ENCODE measurements around the gene ALDH3B1.
"Not testable (repeated sequence)": the region's sequence is repeated elsewhere in the genome, so short reads cannot be mapped to it uniquely, and the experiment has no call there.

The ALDH3B1 gene

DNA sequence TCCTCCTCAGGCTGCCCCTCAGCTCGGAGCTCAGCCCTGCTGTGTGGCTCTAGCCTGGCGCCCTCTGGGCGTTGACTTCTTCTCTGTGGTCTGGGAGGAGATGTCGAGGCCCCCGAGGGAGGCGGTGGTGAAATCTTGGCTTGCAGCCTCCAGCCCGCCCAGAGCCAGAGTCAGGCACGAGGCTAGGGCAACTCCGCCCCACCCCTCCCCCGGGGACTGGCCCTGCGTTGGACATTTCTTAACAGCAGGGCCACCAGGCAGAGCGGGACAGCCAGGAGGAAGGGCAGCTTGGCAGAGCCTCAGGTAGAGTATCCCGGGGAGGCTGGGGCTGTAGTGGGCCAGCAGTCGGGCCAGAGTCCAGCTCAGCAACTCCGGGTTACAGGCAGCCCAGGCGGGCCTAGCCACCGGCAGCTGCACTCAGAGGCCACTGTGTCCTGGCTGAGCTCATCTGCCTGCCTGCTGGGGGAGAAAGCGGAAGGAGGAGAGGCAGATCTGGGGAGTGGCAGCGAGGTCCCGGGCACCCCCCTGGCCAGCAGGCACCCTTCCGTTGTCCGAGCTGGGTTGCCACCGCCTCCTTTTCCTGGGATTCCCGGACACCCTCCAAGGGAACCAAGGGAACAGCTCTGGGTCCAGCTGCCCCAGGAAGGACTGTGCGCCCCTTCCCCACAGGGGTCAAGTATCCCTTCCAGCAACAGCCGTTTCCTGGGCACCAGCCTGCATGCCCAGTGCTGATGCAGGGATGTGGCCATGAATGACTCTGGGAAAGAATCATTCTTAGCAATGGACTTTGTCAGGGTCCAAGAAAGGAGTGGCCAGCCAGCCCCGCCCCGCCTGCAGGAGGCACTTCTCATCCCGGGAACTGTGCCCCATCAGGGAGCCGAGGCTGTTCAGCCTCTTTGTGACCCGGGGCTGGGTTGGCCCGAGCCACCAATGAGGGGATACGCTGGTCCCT, at the start of gene ALDH3B1:
Gene ALDH3B1 (plus strand): TSS at position 238 of the 952 bp plus-strand sequence. CDS start 4,971 bp downstream, outside the sequence.
- peak within 1 kb of the TSS; percentile 79 for H3K4me3 ChIP-seq (ENCODE audit: low read length)
- H3K9ac ChIP-seq (ENCODE audit: low read length): peak within 1 kb of the TSS; percentile 89
- peaks cover 57% of the 10 kb centered on the region for H3K4me1 ChIP-seq (ENCODE audit: control insufficient read depth, insufficient read depth, low read length)
- H3K27me3 ChIP-seq (replicated peaks; ENCODE audit: control insufficient read depth, insufficient read depth, low read length): no peaks in the 10 kb centered on the region
- peak; percentile 97 for DNase-seq (ENCODE audit: low read depth)
- H3K36me3 ChIP-seq (ENCODE audit: control insufficient read depth, insufficient read depth, low read length, severe bottlenecking): no peaks in the 10 kb centered on the region
- H3K9me3 ChIP-seq (ENCODE audit: control insufficient read depth, low read length): no peaks in the 10 kb centered on the region

DNA sequence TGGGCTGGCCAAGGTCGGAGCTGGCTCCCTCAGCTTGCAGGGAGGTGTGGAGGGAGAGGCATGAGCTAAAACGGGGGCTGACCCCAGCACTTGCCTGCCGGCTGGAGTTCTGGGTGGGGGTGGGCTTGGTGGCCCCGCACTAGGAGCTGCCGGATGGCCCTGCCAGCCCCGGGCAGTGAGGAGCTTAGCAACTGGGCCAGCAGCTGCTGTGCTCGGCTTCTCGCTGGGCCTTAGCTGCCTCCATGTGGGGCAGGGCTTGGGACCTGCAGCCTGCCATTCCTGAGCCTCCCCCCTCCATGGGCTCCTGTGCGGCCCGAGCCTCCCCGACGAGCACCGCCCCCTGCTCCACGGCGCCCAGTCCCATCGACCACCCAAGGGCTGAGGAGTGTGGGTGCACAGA, 46.9 kb upstream of the ALDH3B1 start:
- not testable (repeated sequence) for DNase-seq (ENCODE audit: low read depth); H3K4me1 ChIP-seq (ENCODE audit: control insufficient read depth, insufficient read depth, low read length); H3K36me3 ChIP-seq (ENCODE audit: control insufficient read depth, insufficient read depth, low read length, severe bottlenecking); H3K9ac ChIP-seq (ENCODE audit: low read length); H3K9me3 ChIP-seq (ENCODE audit: control insufficient read depth, low read length); H3K4me3 ChIP-seq (ENCODE audit: low read length); H3K27me3 ChIP-seq (replicated peaks; ENCODE audit: control insufficient read depth, insufficient read depth, low read length)

GRCh38 chr11:67963879-67964278, 46.2 kb upstream of the ALDH3B1 start:
- not testable (repeated sequence) for H3K36me3 ChIP-seq (ENCODE audit: control insufficient read depth, insufficient read depth, low read length, severe bottlenecking); H3K9me3 ChIP-seq (ENCODE audit: control insufficient read depth, low read length); DNase-seq (ENCODE audit: low read depth); H3K27me3 ChIP-seq (replicated peaks; ENCODE audit: control insufficient read depth, insufficient read depth, low read length); H3K9ac ChIP-seq (ENCODE audit: low read length); H3K4me1 ChIP-seq (ENCODE audit: control insufficient read depth, insufficient read depth, low read length); H3K4me3 ChIP-seq (ENCODE audit: low read length)

DNA sequence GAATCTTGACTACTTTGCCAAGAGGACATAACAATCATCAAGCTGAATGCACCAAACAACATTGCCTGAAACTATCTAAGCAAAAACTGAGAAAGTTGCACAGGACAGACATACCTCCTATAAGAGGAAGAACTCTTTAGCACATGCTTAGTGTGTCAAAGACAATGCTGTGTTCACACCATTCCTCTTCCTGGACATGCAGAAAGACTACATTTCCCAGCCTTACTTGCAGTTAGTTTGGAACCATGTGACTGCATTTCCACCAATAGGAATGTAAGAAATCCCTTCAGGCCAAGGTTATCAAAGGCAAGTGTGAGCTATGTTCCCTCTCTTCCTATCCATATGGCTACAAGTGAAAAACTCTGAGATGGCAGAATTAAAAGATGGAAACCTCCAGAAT, 45.4 kb upstream of the ALDH3B1 start:
- H3K9me3 ChIP-seq (ENCODE audit: control insufficient read depth, low read length); DNase-seq (ENCODE audit: low read depth); H3K4me3 ChIP-seq (ENCODE audit: low read length); H3K36me3 ChIP-seq (ENCODE audit: control insufficient read depth, insufficient read depth, low read length, severe bottlenecking); H3K27me3 ChIP-seq (replicated peaks; ENCODE audit: control insufficient read depth, insufficient read depth, low read length); H3K4me1 ChIP-seq (ENCODE audit: control insufficient read depth, insufficient read depth, low read length); H3K9ac ChIP-seq (ENCODE audit: low read length): not testable (repeated sequence)

DNA sequence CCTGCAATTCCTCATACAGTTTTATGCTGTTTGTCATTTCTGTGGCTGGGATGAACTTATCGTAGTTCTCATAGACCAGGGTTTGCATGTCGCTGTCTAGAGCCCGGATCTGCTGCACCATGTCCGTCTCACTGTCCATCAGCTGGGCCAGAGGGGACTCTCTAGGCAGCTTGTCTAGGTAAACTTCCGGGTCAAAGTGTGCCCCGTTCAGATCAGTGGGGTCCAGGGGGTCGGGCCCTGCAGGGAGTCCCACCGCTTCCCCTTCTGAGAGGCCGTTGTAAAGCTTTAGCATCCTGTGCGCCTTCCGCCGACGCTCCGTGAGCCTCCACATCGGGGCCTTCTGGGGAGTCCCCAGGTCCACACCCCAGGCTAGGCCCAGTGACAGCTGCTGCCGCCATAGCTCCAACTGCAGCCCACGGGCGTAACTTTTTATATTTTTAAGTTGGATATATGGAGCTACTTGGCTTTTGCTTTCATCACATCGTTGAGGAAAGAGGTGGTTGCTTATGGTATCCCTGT, 44.2 kb upstream of the ALDH3B1 start:
- not testable (repeated sequence) for H3K9me3 ChIP-seq (ENCODE audit: control insufficient read depth, low read length); H3K4me1 ChIP-seq (ENCODE audit: control insufficient read depth, insufficient read depth, low read length); DNase-seq (ENCODE audit: low read depth); H3K9ac ChIP-seq (ENCODE audit: low read length); H3K36me3 ChIP-seq (ENCODE audit: control insufficient read depth, insufficient read depth, low read length, severe bottlenecking); H3K27me3 ChIP-seq (replicated peaks; ENCODE audit: control insufficient read depth, insufficient read depth, low read length); H3K4me3 ChIP-seq (ENCODE audit: low read length)

- DNase-seq (ENCODE audit: low read depth); H3K9me3 ChIP-seq (ENCODE audit: control insufficient read depth, low read length); H3K4me1 ChIP-seq (ENCODE audit: control insufficient read depth, insufficient read depth, low read length); H3K27me3 ChIP-seq (replicated peaks; ENCODE audit: control insufficient read depth, insufficient read depth, low read length); H3K9ac ChIP-seq (ENCODE audit: low read length); H3K36me3 ChIP-seq (ENCODE audit: control insufficient read depth, insufficient read depth, low read length, severe bottlenecking); H3K4me3 ChIP-seq (ENCODE audit: low read length): not testable (repeated sequence)
Observed at GRCh38 chr11:67974746-67975145, 35.4 kb upstream of the ALDH3B1 start.

GRCh38 chr11:67978766-67979418, 31.2 kb upstream of the ALDH3B1 start:
- not testable (repeated sequence) for H3K4me3 ChIP-seq (ENCODE audit: low read length); H3K9me3 ChIP-seq (ENCODE audit: control insufficient read depth, low read length); DNase-seq (ENCODE audit: low read depth); H3K4me1 ChIP-seq (ENCODE audit: control insufficient read depth, insufficient read depth, low read length); H3K9ac ChIP-seq (ENCODE audit: low read length); H3K27me3 ChIP-seq (replicated peaks; ENCODE audit: control insufficient read depth, insufficient read depth, low read length); H3K36me3 ChIP-seq (ENCODE audit: control insufficient read depth, insufficient read depth, low read length, severe bottlenecking)

GRCh38 chr11:67981226-67981625, 28.9 kb upstream of the ALDH3B1 start:
- not testable (repeated sequence) for H3K9me3 ChIP-seq (ENCODE audit: control insufficient read depth, low read length); H3K4me3 ChIP-seq (ENCODE audit: low read length); H3K4me1 ChIP-seq (ENCODE audit: control insufficient read depth, insufficient read depth, low read length); DNase-seq (ENCODE audit: low read depth); H3K9ac ChIP-seq (ENCODE audit: low read length); H3K36me3 ChIP-seq (ENCODE audit: control insufficient read depth, insufficient read depth, low read length, severe bottlenecking); H3K27me3 ChIP-seq (replicated peaks; ENCODE audit: control insufficient read depth, insufficient read depth, low read length)

GRCh38 chr11:67982255-67982857, 27.8 kb upstream of the ALDH3B1 start:
- not testable (repeated sequence) for DNase-seq (ENCODE audit: low read depth); H3K27me3 ChIP-seq (replicated peaks; ENCODE audit: control insufficient read depth, insufficient read depth, low read length); H3K4me1 ChIP-seq (ENCODE audit: control insufficient read depth, insufficient read depth, low read length); H3K4me3 ChIP-seq (ENCODE audit: low read length); H3K9me3 ChIP-seq (ENCODE audit: control insufficient read depth, low read length); H3K9ac ChIP-seq (ENCODE audit: low read length); H3K36me3 ChIP-seq (ENCODE audit: control insufficient read depth, insufficient read depth, low read length, severe bottlenecking)

DNA sequence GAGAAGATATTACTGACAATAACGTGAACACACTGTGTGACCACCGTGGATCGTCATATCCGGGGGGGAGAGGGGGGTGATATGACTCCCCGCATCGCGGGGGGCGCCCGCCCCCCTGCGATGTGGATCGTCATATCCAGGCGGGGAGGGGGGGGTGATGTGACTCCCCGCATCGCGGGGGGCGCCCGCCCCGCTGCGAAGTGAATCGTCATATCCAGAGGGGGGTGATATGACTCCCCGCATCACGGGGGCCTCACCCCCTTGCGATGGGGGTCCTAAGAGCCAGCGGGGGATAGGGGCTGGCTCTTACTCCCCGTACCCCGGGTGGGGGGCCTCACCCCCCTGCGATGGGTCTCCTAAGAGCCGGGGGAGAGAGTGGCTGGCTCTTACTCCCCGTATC, 26.2 kb upstream of the ALDH3B1 start:
- no peaks in the 10 kb centered on the region for H3K27me3 ChIP-seq (replicated peaks; ENCODE audit: control insufficient read depth, insufficient read depth, low read length)
- H3K4me3 ChIP-seq (ENCODE audit: low read length): no peak overlapping the region
- no peaks in the 10 kb centered on the region for H3K4me1 ChIP-seq (ENCODE audit: control insufficient read depth, insufficient read depth, low read length)
- no peak for DNase-seq (ENCODE audit: low read depth)
- no peak overlapping the region for H3K9ac ChIP-seq (ENCODE audit: low read length)
- no peaks in the 10 kb centered on the region for H3K9me3 ChIP-seq (ENCODE audit: control insufficient read depth, low read length)
- no peaks in the 10 kb centered on the region for H3K36me3 ChIP-seq (ENCODE audit: control insufficient read depth, insufficient read depth, low read length, severe bottlenecking)

GRCh38 chr11:67985302-67985701, 24.8 kb upstream of the ALDH3B1 start:
- not testable (repeated sequence) for H3K36me3 ChIP-seq (ENCODE audit: control insufficient read depth, insufficient read depth, low read length, severe bottlenecking)

More at GRCh38 chr11:67985302-67985701, 24.8 kb upstream of the ALDH3B1 start:
- not testable (repeated sequence) for DNase-seq (ENCODE audit: low read depth); H3K4me3 ChIP-seq (ENCODE audit: low read length); H3K27me3 ChIP-seq (replicated peaks; ENCODE audit: control insufficient read depth, insufficient read depth, low read length); H3K4me1 ChIP-seq (ENCODE audit: control insufficient read depth, insufficient read depth, low read length); H3K9me3 ChIP-seq (ENCODE audit: control insufficient read depth, low read length); H3K9ac ChIP-seq (ENCODE audit: low read length)

All from adipocyte (in vitro differentiated cells).